IMR-90 (cell line): ENCODE data around the gene LNX1. TPM values are rescaled to one million over a fixed set of nuclear protein-coding genes. Genes with fewer than 3 reads are reported as not detected.
A peak's percentile ranks its signal among the peaks of the same experiment; 100 is the strongest.

Experiments used
- ATAC-seq: fragments of 200-7000 bp; cut with Tn5 transposase; 2 replicates; pipeline ENCODE4 v1.9.1; 2020; ENCODE audit warnings: low read depth, mild to moderate bottlenecking, moderate library complexity
- BruUV-seq: library from RNA; stranded (reverse); fragments of 400-500 nt; replicated peaks from 2 replicates; lab custom pipeline; 2021; lab: Mats Ljungman, UMichigan
- CTCF ChIA-PET: fragments of 300-600 bp; formaldehyde crosslinking; extraction: SDS; loops from one replicate; lab custom pipeline; 2021; ENCODE audit warnings: antibody characterized with exemption; lab: Yijun Ruan, JAX
- POLR2A ChIA-PET: fragments of 300-600 bp; sonication (Branson Sonifier 250); formaldehyde crosslinking; loops from one replicate; lab custom pipeline; 2022; ENCODE audit warnings: antibody characterized with exemption; ENCODE audit not compliant: unreplicated experiment; lab: Charles Lee
- DNase-seq: peaks from one replicate; pipeline ENCODE4 v3.0.0; 2013
- H2AFZ ChIP-seq: replicated peaks from 2 replicates; pipeline ENCODE3; 2013; ENCODE audit warnings: low read length, mild to moderate bottlenecking; ENCODE audit not compliant: poor library complexity
- H2AK5ac ChIP-seq: 2 replicates; pipeline ENCODE4 v1.6.1; 2013; ENCODE audit warnings: low read depth, low read length, inconsistent platforms
- H2AK9ac ChIP-seq: replicated peaks from 2 replicates; pipeline ENCODE3; 2013; ENCODE audit warnings: mild to moderate bottlenecking, low read depth, low read length, moderate library complexity; ENCODE audit not compliant: poor library complexity
- H2BK120ac ChIP-seq: 2 replicates; pipeline ENCODE4 v1.6.1; 2013; ENCODE audit warnings: low read depth, low read length, inconsistent platforms
- H2BK15ac ChIP-seq: 3 replicates; pipeline ENCODE4 v1.6.1; 2013; ENCODE audit warnings: low read depth, low read length, inconsistent platforms
- H2BK20ac ChIP-seq: 2 replicates; pipeline ENCODE4 v1.6.1; 2013; ENCODE audit warnings: low read depth, mild to moderate bottlenecking, inconsistent platforms, low read length, moderate library complexity
- H2BK5ac ChIP-seq: 2 replicates; pipeline ENCODE4 v1.6.1; 2013; ENCODE audit warnings: mild to moderate bottlenecking, low read depth, low read length, inconsistent platforms; ENCODE audit not compliant: poor library complexity, severe bottlenecking
- H3K14ac ChIP-seq: replicated peaks from 2 replicates; pipeline ENCODE4 v1.6.1; 2013; ENCODE audit warnings: low read depth, low read length, inconsistent platforms
- H3K18ac ChIP-seq: 2 replicates; pipeline ENCODE4 v1.6.1; 2013; ENCODE audit warnings: low read depth, low read length, control low read depth
- H3K23ac ChIP-seq: 2 replicates; pipeline ENCODE4 v1.6.1; 2013; ENCODE audit warnings: low read depth, low read length, inconsistent platforms
- H3K27ac ChIP-seq: 2 replicates; pipeline ENCODE4 v1.5.1; 2013; ENCODE audit warnings: mild to moderate bottlenecking, control low read depth, low read length; ENCODE audit not compliant: insufficient read depth
- H3K27me3 ChIP-seq: 2 replicates; pipeline ENCODE4 v1.6.1; 2013; ENCODE audit warnings: low read length; ENCODE audit not compliant: control insufficient read depth, insufficient read depth
- H3K36me3 ChIP-seq: 2 replicates; pipeline ENCODE4 v1.6.1; 2013; ENCODE audit warnings: low read length, mixed read lengths; ENCODE audit not compliant: control insufficient read depth, insufficient read depth
- H3K4ac ChIP-seq: 2 replicates; pipeline ENCODE4 v1.6.1; 2013; ENCODE audit warnings: low read depth, low read length, inconsistent platforms
- H3K4me1 ChIP-seq: 2 replicates; pipeline ENCODE4 v1.6.1; 2013; ENCODE audit warnings: low read length, mixed read lengths; ENCODE audit not compliant: control insufficient read depth, insufficient read depth
- H3K4me2 ChIP-seq: 2 replicates; pipeline ENCODE4 v1.6.1; 2013; ENCODE audit warnings: low read depth, mild to moderate bottlenecking, control low read depth, low read length, moderate library complexity
- H3K4me3 ChIP-seq: 2 replicates; pipeline ENCODE4 v1.5.1; 2013; ENCODE audit warnings: low read depth, mild to moderate bottlenecking, control low read depth, low read length, moderate library complexity; ENCODE audit not compliant: insufficient read depth
- H3K56ac ChIP-seq: 2 replicates; pipeline ENCODE4 v1.6.1; 2013; ENCODE audit warnings: low read length, inconsistent platforms; ENCODE audit not compliant: insufficient read depth; ENCODE audit errors: extremely low read depth
- H3K79me1 ChIP-seq, 2 experiments: 2 replicates each; pipeline ENCODE4 v1.6.1; 2013; ENCODE audit warnings: low read length in 2 of 2, inconsistent platforms in 1 of 2, low read depth in 1 of 2
- H3K9ac ChIP-seq: 2 replicates; pipeline ENCODE4 v1.6.1; 2013; ENCODE audit warnings: low read depth, low read length, control low read depth
- H3K9me1 ChIP-seq: 2 replicates; pipeline ENCODE4 v1.6.1; 2013; ENCODE audit warnings: low read length, inconsistent platforms; ENCODE audit not compliant: insufficient read depth
- H3K9me3 ChIP-seq: 2 replicates; pipeline ENCODE4 v1.6.1; 2013; ENCODE audit warnings: low read length; ENCODE audit not compliant: control insufficient read depth, insufficient read depth
- H4K20me1 ChIP-seq: 2 replicates; pipeline ENCODE4 v1.6.1; 2013; ENCODE audit warnings: low read length, inconsistent platforms; ENCODE audit not compliant: insufficient read depth
- H4K5ac ChIP-seq: 2 replicates; pipeline ENCODE4 v1.6.1; 2013; ENCODE audit warnings: mild to moderate bottlenecking, low read depth, low read length, control low read depth
- H4K8ac ChIP-seq, 2 experiments: 2 replicates each; pipeline ENCODE4 v1.6.1; 2013; ENCODE audit warnings: low read depth in 2 of 2, low read length in 2 of 2, control low read depth in 1 of 2, inconsistent platforms in 1 of 2
- H4K91ac ChIP-seq: 2 replicates; pipeline ENCODE4 v1.6.1; 2013; ENCODE audit warnings: low read depth, low read length, inconsistent platforms; ENCODE audit not compliant: insufficient read depth
- BHLHE40 ChIP-seq: fragments of 150-350 bp; IDR thresholded peaks from 2 replicates; pipeline ENCODE4 v1.6.1; 2016; ENCODE audit warnings: mild to moderate bottlenecking, low read depth, low read length
- CEBPB ChIP-seq: IDR thresholded peaks from 2 replicates; pipeline ENCODE4 v1.6.1; 2012; ENCODE audit warnings: low read depth, low read length, improper control_type of control experiment
- CHD1 ChIP-seq: IDR thresholded peaks from 2 replicates; pipeline ENCODE4 v1.6.1; 2012; ENCODE audit warnings: low read depth, low read length, improper control_type of control experiment
- FOS ChIP-seq: fragments of 150-350 bp; IDR thresholded peaks from 2 replicates; pipeline ENCODE4 v1.6.1; 2016; ENCODE audit warnings: low read depth, low read length
- MAFK ChIP-seq: IDR thresholded peaks from 2 replicates; pipeline ENCODE4 v1.6.1; 2012; ENCODE audit warnings: low read depth, low read length, improper control_type of control experiment
- MAZ ChIP-seq: IDR thresholded peaks from 2 replicates; pipeline ENCODE4 v1.6.1; 2012; ENCODE audit warnings: low read depth, mild to moderate bottlenecking, low read length, improper control_type of control experiment, moderate library complexity, borderline replicate concordance
- MXI1 ChIP-seq: IDR thresholded peaks from 2 replicates; pipeline ENCODE4 v1.6.1; 2012; ENCODE audit warnings: low read depth, mild to moderate bottlenecking, low read length, moderate library complexity, borderline replicate concordance
- NFE2L2 ChIP-seq: fragments of 150-350 bp; IDR thresholded peaks from 2 replicates; pipeline ENCODE4 v1.6.1; 2016; ENCODE audit warnings: low read depth, mild to moderate bottlenecking, low read length
- POLR2A ChIP-seq: IDR thresholded peaks from 2 replicates; pipeline ENCODE4 v1.6.1; 2012; ENCODE audit warnings: mild to moderate bottlenecking, low read depth, low read length
- RAD21 ChIP-seq: IDR thresholded peaks from 2 replicates; pipeline ENCODE4 v1.6.1; 2012; ENCODE audit warnings: low read length, improper control_type of control experiment
- RCOR1 ChIP-seq: IDR thresholded peaks from 2 replicates; pipeline ENCODE4 v1.6.1; 2012; ENCODE audit warnings: mild to moderate bottlenecking, low read length, improper control_type of control experiment; ENCODE audit not compliant: insufficient replicate concordance
- RFX5 ChIP-seq: IDR thresholded peaks from 2 replicates; pipeline ENCODE4 v1.8.0; 2012; ENCODE audit warnings: low read depth, mild to moderate bottlenecking, low read length, moderate library complexity
- SMC3 ChIP-seq: fragments of 150-350 bp; IDR thresholded peaks from 2 replicates; pipeline ENCODE4 v1.6.1; 2016; ENCODE audit warnings: low read depth, mild to moderate bottlenecking, antibody characterized with exemption, low read length, moderate library complexity
- WGBS, 2 experiments: methylation state at CpG; one replicate each; pipeline versions ENCODE4 v1.1.5 to v1.1.7; 2013; ENCODE audit warnings: missing lambda C conversion rate in 2 of 2; ENCODE audit not compliant: insufficient read length in 1 of 2; ENCODE audit errors: extremely low coverage in 2 of 2; 5-methylcytosine and 5-hydroxymethylcytosine counted together
- dilution Hi-C: fragments of 300-500 bp; cut with HindIII; formaldehyde crosslinking; loops from one replicate; pipeline ENCODE4 v1.14.3; 2018; ENCODE audit warnings: low sequenced_read_pairs; ENCODE audit not compliant: unreplicated experiment
- in situ Hi-C: fragments of 300-500 bp; cut with MboI; formaldehyde crosslinking; loops from 3 replicates; pipeline ENCODE4 v1.14.3; 2019; ENCODE audit warnings: low sequenced_read_pairs, inconsistent platforms, mixed read lengths
- intact Hi-C: fragments of 100-400 bp; cut with micrococcal nuclease; formaldehyde crosslinking; loops from 2 replicates; pipeline ENCODE4 v1.10.0; 2022
- polyA plus RNA-seq, 3 experiments: library from polyadenylated mRNA; depleted of rRNA; stranded (reverse); fragments of >200 nt; gene quantifications; 2 replicates each; pipeline ENCODE4 v1.2.3, GENCODE V29; 2012; ENCODE audit warnings: low replicate concordance in 1 of 3
- total RNA-seq: library from RNA; depleted of rRNA; stranded (reverse); fragments of >200 nt; gene quantifications from 2 replicates; pipeline ENCODE4 v1.2.3, GENCODE V29; 2012
- TF ChIP-seq, protein P1 (sequence below): fragments of 150-350 bp; IDR thresholded peaks from 2 replicates; pipeline ENCODE4 v1.6.1; 2017; ENCODE audit warnings: mild to moderate bottlenecking, antibody characterized with exemption, low read length, low read depth
- TF ChIP-seq, protein P2 (sequence below): conservative IDR thresholded peaks from 2 replicates; pipeline ENCODE4 v1.5.1; 2012; ENCODE audit warnings: mild to moderate bottlenecking, low read depth, low read length, improper control_type of control experiment
- TF ChIP-seq, protein P3 (sequence below): fragments of 150-350 bp; IDR thresholded peaks from 2 replicates; pipeline ENCODE4 v1.6.1; 2016; ENCODE audit warnings: low read depth, mild to moderate bottlenecking, low read length, moderate library complexity, borderline replicate concordance

Gene LNX1
- total and polyA plus RNA-seq, 2 of the 4 experiments (the other 2 are of a cell fraction): 0.15 to 0.36 TPM

- Histone ChIP-seq H3K4ac (peak overlapping the region; percentile 78), H3K23ac (peak overlapping the region; percentile 28), H3K18ac (no peak overlapping the region; the same call in 1 of the 2 replicates), H2BK5ac (no peak overlapping the region), H3K79me1 (no peaks in the 10 kb centered on the region), H4K5ac (no peak overlapping the region), H4K20me1 (no peaks in the 10 kb centered on the region), H2BK20ac (peak overlapping the region; percentile 76; the same call in 1 of the 2 replicates), H2BK15ac (peak overlapping the region; percentile 59; the same call in 1 of the 3 replicates), H2AK5ac (peak overlapping the region; percentile 48), H4K91ac (peak overlapping the region; percentile 46; the same call in 1 of the 2 replicates), H2AFZ (peak overlapping the region; percentile 69), H3K4me3 (no peak overlapping the region), H3K9me1 (peaks cover 3% of the 10 kb centered on the region; the same call in 1 of the 2 replicates), H3K4me2 (no peak overlapping the region), H3K9me3 (no peaks in the 10 kb centered on the region), H3K36me3 (no peaks in the 10 kb centered on the region), H2BK120ac (peak overlapping the region; percentile 73), H3K56ac (no peak overlapping the region), H3K4me1 (peaks cover 4% of the 10 kb centered on the region; the same call in 1 of the 2 replicates), H2AK9ac (peak overlapping the region; percentile 1), H3K27me3 (no peaks in the 10 kb centered on the region), H4K8ac (peak overlapping the region in 1 of 2 experiments; percentile 41; a peak in 1 of 4 replicates), H3K9ac (no peak overlapping the region), H3K14ac (peak overlapping the region; percentile 79; the same call in 1 of the 2 replicates), H3K27ac (no peak overlapping the region)
- intact Hi-C loops (no loop called here), dilution Hi-C loops (no loop called here), in situ Hi-C loops (no loop called here)
- no peak for TF ChIP-seq MAFK
- 0 out of 2 replicates have a peak, but pooled peaks have one; percentile 34 for TF ChIP-seq MXI1
- no peak for TF ChIP-seq SMC3
- TF ChIP-seq, protein P1, sequence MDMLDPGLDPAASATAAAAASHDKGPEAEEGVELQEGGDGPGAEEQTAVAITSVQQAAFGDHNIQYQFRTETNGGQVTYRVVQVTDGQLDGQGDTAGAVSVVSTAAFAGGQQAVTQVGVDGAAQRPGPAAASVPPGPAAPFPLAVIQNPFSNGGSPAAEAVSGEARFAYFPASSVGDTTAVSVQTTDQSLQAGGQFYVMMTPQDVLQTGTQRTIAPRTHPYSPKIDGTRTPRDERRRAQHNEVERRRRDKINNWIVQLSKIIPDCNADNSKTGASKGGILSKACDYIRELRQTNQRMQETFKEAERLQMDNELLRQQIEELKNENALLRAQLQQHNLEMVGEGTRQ: no peak
- TF ChIP-seq RFX5: no peak
- TF ChIP-seq POLR2A: no peak
- TF ChIP-seq, protein P2, sequence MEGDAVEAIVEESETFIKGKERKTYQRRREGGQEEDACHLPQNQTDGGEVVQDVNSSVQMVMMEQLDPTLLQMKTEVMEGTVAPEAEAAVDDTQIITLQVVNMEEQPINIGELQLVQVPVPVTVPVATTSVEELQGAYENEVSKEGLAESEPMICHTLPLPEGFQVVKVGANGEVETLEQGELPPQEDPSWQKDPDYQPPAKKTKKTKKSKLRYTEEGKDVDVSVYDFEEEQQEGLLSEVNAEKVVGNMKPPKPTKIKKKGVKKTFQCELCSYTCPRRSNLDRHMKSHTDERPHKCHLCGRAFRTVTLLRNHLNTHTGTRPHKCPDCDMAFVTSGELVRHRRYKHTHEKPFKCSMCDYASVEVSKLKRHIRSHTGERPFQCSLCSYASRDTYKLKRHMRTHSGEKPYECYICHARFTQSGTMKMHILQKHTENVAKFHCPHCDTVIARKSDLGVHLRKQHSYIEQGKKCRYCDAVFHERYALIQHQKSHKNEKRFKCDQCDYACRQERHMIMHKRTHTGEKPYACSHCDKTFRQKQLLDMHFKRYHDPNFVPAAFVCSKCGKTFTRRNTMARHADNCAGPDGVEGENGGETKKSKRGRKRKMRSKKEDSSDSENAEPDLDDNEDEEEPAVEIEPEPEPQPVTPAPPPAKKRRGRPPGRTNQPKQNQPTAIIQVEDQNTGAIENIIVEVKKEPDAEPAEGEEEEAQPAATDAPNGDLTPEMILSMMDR: no peak
- TF ChIP-seq BHLHE40: 0 out of 2 replicates have a peak, but pooled peaks have one; percentile 18
- TF ChIP-seq FOS: peak; percentile 60
- peak; percentile 52; the same call in 1 of the 2 replicates for TF ChIP-seq MAZ
- TF ChIP-seq CEBPB: no peak
- TF ChIP-seq, protein P3, sequence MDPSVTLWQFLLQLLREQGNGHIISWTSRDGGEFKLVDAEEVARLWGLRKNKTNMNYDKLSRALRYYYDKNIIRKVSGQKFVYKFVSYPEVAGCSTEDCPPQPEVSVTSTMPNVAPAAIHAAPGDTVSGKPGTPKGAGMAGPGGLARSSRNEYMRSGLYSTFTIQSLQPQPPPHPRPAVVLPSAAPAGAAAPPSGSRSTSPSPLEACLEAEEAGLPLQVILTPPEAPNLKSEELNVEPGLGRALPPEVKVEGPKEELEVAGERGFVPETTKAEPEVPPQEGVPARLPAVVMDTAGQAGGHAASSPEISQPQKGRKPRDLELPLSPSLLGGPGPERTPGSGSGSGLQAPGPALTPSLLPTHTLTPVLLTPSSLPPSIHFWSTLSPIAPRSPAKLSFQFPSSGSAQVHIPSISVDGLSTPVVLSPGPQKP: no peak
- TF ChIP-seq NFE2L2: no peak
- no peak for TF ChIP-seq RCOR1
- no peak for TF ChIP-seq CHD1
- no peak for TF ChIP-seq RAD21
- DNase-seq: peak; percentile 89
- 40% methylated on average over 1 of the region's 4 CpGs; no CpG with 5 or more reads in 1 of the 2 experiments for WGBS, 2 experiments
- BruUV-seq: no TSS peak
- ChIA-PET CTCF (no interaction called here), POLR2A (no interaction called here)
- peak; percentile 90 for ATAC-seq
Observed at GRCh38 chr4:53563824-53564223, 27.5 kb downstream of the LNX1 start.
